Measurements from ENCODE around the gene KLRK1.

GRCh38 chr12:10408842-10409241 lies 19.0 kb upstream of the KLRK1 start:
- no peak for TF ChIP-seq CTCF (IDR thresholded peaks at IDR 0.05; ENCODE audit: insufficient read depth, low read length)
- TF ChIP-seq REST (IDR thresholded peaks at IDR 0.05; ENCODE audit: insufficient replicate concordance, low read depth): no peak
- TF ChIP-seq POLR2AphosphoS5 (IDR thresholded peaks at IDR 0.05; ENCODE audit: low read depth): no peak
- TF ChIP-seq GABPA (IDR thresholded peaks at IDR 0.05; ENCODE audit: low read depth): no peak
- no peak for TF ChIP-seq SPI1 (IDR thresholded peaks at IDR 0.05; ENCODE audit: borderline replicate concordance, low read depth)
